Spinal cord (tissue), 10 donors: ENCODE data around the gene NIPSNAP3A. TPM values are rescaled to one million over a fixed set of nuclear protein-coding genes. Genes with fewer than 3 reads are reported as not detected.

Experiments used
- DNase-seq, 6 donors: peaks; one replicate each; pipeline versions ENCODE4 v3.0.0 to v3.0.0-alpha.2; 2013 to 2015; ENCODE audit warnings: low spot score in 6 of 6, low read depth in 4 of 6
- H3K27ac ChIP-seq: one replicate; pipeline ENCODE4 v1.5.1; 2013; ENCODE audit warnings: low read depth, low read length, control low read depth
- H3K27me3 ChIP-seq: one replicate; pipeline ENCODE4 v1.6.1; 2013; ENCODE audit warnings: low read length; ENCODE audit not compliant: control insufficient read depth, insufficient read depth
- H3K36me3 ChIP-seq: one replicate; pipeline ENCODE4 v1.6.1; 2013; ENCODE audit warnings: low read length; ENCODE audit not compliant: control insufficient read depth, insufficient read depth
- H3K4me1 ChIP-seq: one replicate; pipeline ENCODE4 v1.6.1; 2013; ENCODE audit warnings: low read length; ENCODE audit not compliant: control insufficient read depth, insufficient read depth
- H3K4me3 ChIP-seq: one replicate; pipeline ENCODE4 v1.5.1; 2013; ENCODE audit warnings: low read depth, low read length, control low read depth
- H3K9me3 ChIP-seq: one replicate; pipeline ENCODE4 v1.6.1; 2013; ENCODE audit warnings: low read length; ENCODE audit not compliant: control insufficient read depth, insufficient read depth
- WGBS: methylation state at CpG from one replicate; pipeline ENCODE4 v1.1.5; 2013; ENCODE audit warnings: missing lambda C conversion rate; ENCODE audit not compliant: insufficient coverage; 5-methylcytosine and 5-hydroxymethylcytosine counted together
- polyA plus RNA-seq, 2 donors: library from polyadenylated mRNA; unstranded; fragments of 120-200 nt; gene quantifications; one replicate each; pipeline ENCODE4 v1.2.1, GENCODE V29; 2013; ENCODE audit not compliant: insufficient read length in 2 of 2
- total RNA-seq, 2 donors: library from RNA; depleted of rRNA in 1 of 2; stranded (reverse); fragments of 120-200 nt in 1 of 2; fragments of >200 nt in 1 of 2; gene quantifications; one replicate each; pipeline versions ENCODE4 v1.2.3 to v1.2.4, GENCODE V29; 2013 to 2014
- donor health status: healthy.

Gene NIPSNAP3A
- total and polyA plus RNA-seq, 4 donors = 56.4 to 79.6 (median 66.4) TPM

- Histone ChIP-seq H3K27me3 (no peaks in the 10 kb centered on the region), H3K27ac (no peak overlapping the region), H3K36me3 (peaks cover 3% of the 10 kb centered on the region), H3K4me3 (no peak overlapping the region), H3K4me1 (no peaks in the 10 kb centered on the region), H3K9me3 (no peaks in the 10 kb centered on the region)
- DNase-seq = no peak
- WGBS = 100% methylated on average over 5 of the region's 9 CpGs
Measured at GRCh38 chr9:104779946-104780535, 32.6 kb downstream of the NIPSNAP3A start.

- Histone ChIP-seq H3K36me3 (peaks cover 3% of the 10 kb centered on the region), H3K4me1 (no peaks in the 10 kb centered on the region), H3K9me3 (no peaks in the 10 kb centered on the region), H3K27ac (no peak overlapping the region), H3K27me3 (no peaks in the 10 kb centered on the region), H3K4me3 (no peak overlapping the region)
- WGBS = no CpG with 5 or more reads among the region's 1 CpG
- peak in 2 of 6 donors; percentile 59 to 83 for DNase-seq
Measured at GRCh38 chr9:104780796-104781395, 33.4 kb downstream of the NIPSNAP3A start.

DNA sequence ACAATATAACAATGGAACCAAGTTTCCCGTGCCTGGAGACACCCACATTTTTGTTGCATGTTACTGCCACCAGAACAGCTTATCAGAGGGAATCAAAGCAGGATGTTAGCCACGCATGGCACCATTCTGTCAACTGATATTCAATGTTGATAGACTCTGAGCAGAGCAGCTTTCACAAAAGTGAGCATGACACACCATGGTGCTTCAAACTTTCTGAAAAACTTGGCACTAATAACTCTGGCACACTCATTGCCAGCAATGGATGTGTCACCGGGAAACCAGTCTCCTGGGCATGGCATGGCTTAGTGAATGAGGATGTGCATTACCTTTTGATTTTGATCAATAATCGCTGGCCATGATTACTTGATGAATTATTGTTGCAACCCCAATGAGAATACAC is 36.1 kb downstream of the NIPSNAP3A start:
- Histone ChIP-seq H3K4me1 (no peaks in the 10 kb centered on the region), H3K27ac (no peak overlapping the region), H3K4me3 (no peak overlapping the region), H3K27me3 (no peaks in the 10 kb centered on the region), H3K36me3 (peaks cover 3% of the 10 kb centered on the region), H3K9me3 (no peaks in the 10 kb centered on the region)
- DNase-seq = no peak
- WGBS = 94% methylated on average over 2 of the region's 4 CpGs

GRCh38 chr9:104784098-104784497 is 36.6 kb downstream of the NIPSNAP3A start:
- Histone ChIP-seq H3K36me3 (peaks cover 3% of the 10 kb centered on the region), H3K4me3 (no peak overlapping the region), H3K4me1 (no peaks in the 10 kb centered on the region), H3K27ac (no peak overlapping the region), H3K9me3 (no peaks in the 10 kb centered on the region), H3K27me3 (no peaks in the 10 kb centered on the region)
- WGBS = no CpG with 5 or more reads among the region's 2 CpGs
- DNase-seq = no peak

GRCh38 chr9:104786293-104786692 is 38.8 kb downstream of the NIPSNAP3A start:
- Histone ChIP-seq H3K27me3 (no peaks in the 10 kb centered on the region), H3K4me3 (no peak overlapping the region), H3K36me3 (peaks cover 3% of the 10 kb centered on the region), H3K4me1 (no peaks in the 10 kb centered on the region), H3K27ac (no peak overlapping the region), H3K9me3 (no peaks in the 10 kb centered on the region)
- DNase-seq = no peak
- WGBS = no CpG with 5 or more reads among the region's 1 CpG

DNA sequence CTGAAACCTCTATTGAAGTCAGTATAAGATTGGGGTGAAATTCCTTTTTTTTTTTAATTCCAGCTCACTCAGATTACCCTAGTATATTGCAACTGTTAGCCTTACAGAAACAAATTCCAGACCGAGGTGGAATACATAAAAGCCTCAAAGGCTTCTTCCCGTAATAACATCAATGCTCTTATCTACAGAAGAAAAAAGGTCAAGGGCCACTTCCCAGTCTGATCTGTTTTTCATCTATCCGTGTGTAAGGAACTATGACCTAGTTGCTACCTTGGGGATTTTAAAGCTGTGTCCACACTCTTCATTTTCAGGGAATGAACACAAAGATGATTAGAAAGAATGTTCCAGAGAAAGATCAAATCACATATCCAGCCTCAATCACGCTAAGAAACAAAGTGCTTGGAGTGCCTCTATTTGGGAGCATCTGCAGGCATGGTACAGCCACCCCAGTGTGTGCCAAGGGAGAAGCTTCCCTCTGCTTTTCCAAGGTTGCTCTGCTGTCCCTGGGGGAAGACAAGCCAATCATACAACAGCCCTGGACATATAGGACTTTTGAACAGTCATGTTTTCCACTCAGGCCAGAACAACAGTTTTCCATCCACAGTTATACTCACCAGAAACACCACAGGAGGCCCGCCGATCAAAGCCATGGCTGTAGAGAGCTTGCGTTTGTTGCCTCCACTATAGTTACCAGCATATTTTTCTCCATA is 40.0 kb downstream of the NIPSNAP3A start:
- WGBS = 90% methylated on average over 7 of the region's 7 CpGs
- no peak for DNase-seq
- H3K4me3 ChIP-seq = no peak overlapping the region
- H3K27me3 ChIP-seq = no peaks in the 10 kb centered on the region
- H3K4me1 ChIP-seq = no peaks in the 10 kb centered on the region
- no peaks in the 10 kb centered on the region for H3K9me3 ChIP-seq
- peaks cover 3% of the 10 kb centered on the region for H3K36me3 ChIP-seq
- no peak overlapping the region for H3K27ac ChIP-seq

DNA sequence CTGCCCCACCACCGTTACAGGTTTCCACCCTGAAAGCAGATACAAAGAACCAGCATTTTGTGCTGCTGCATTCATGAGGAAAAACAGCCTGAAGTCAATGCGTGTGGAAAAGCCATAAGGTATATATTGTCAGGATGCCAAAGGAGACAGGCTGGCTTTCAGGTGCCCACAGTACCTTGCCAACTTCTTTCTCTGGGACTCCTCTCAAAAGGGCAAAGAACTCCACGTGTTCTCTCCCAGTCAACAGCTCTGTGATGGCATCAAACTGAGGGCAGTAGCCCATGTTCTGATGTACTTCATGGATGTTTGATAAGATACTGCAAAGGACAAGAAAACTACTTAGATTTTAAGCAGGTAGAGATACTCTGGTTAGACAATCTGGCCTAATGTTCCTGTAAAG is 40.8 kb downstream of the NIPSNAP3A start:
- H3K4me1 ChIP-seq = no peaks in the 10 kb centered on the region
- no peaks in the 10 kb centered on the region for H3K27me3 ChIP-seq
- 92% methylated on average over 2 of the region's 3 CpGs for WGBS
- H3K27ac ChIP-seq = no peak overlapping the region
- no peak for DNase-seq
- no peak overlapping the region for H3K4me3 ChIP-seq
- no peaks in the 10 kb centered on the region for H3K9me3 ChIP-seq
- peaks cover 3% of the 10 kb centered on the region for H3K36me3 ChIP-seq

- no peak overlapping the region for H3K4me3 ChIP-seq
- DNase-seq = no peak
- no peaks in the 10 kb centered on the region for H3K27me3 ChIP-seq
- H3K36me3 ChIP-seq = no peaks in the 10 kb centered on the region
- H3K27ac ChIP-seq = no peak overlapping the region
- H3K9me3 ChIP-seq = no peaks in the 10 kb centered on the region
- no peaks in the 10 kb centered on the region for H3K4me1 ChIP-seq
- whole genome bisulfite sequencing = no CpG with 5 or more reads among the region's 2 CpGs
Measured at GRCh38 chr9:104794070-104794469, 46.6 kb downstream of the NIPSNAP3A start.

GRCh38 chr9:104795082-104795481 is 47.6 kb downstream of the NIPSNAP3A start:
- no peak for DNase-seq
- WGBS = 87% methylated on average over 1 of the region's 1 CpG
- H3K27ac ChIP-seq = no peak overlapping the region
- no peaks in the 10 kb centered on the region for H3K4me1 ChIP-seq
- H3K36me3 ChIP-seq = peaks cover 5% of the 10 kb centered on the region
- H3K27me3 ChIP-seq = no peaks in the 10 kb centered on the region
- no peaks in the 10 kb centered on the region for H3K9me3 ChIP-seq
- no peak overlapping the region for H3K4me3 ChIP-seq

DNA sequence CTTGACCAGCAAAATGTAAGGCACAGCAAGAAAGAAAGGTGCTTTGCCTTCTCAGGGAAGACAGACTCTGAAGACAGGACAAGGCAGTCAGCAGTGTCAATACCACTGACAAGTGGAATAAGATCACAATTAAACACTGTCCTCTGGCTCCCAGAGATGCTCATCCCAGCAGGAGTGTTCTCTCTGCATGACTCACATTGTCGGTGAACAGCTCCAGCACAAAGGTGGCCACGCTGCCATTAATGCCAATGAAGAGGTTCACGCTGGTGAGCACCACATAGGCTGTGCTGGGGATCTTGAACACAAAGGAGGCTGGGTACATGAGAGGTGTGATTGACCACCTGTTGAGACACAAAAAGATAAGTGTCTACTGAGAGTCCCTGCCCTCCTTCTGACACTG is 48.4 kb downstream of the NIPSNAP3A start:
- 62% methylated on average over 3 of the region's 3 CpGs for WGBS
- peaks cover 5% of the 10 kb centered on the region for H3K36me3 ChIP-seq

More for the DNA sequence above, 48.4 kb downstream of the NIPSNAP3A start:
- Histone ChIP-seq H3K27me3 (no peaks in the 10 kb centered on the region), H3K4me3 (no peak overlapping the region), H3K9me3 (no peaks in the 10 kb centered on the region), H3K4me1 (no peaks in the 10 kb centered on the region), H3K27ac (no peak overlapping the region)
- DNase-seq = no peak
